ENCODE results near the gene ATP9B. TPM values are rescaled to one million over a fixed set of nuclear protein-coding genes. Genes with fewer than 3 reads are reported as not detected.

ATP9B gene
- total RNA-seq, 1 donor from 2014 or later, result 22.7 TPM

- DNase-seq (ENCODE audit: low read depth), result no peak
- no peak overlapping the region for H3K4me3 ChIP-seq (ENCODE audit: low read depth, low read length)
- TF ChIP-seq CTCF (conservative IDR thresholded peaks at IDR 0.05; ENCODE audit: low read depth, low read length), result no peak
These were observed 260.6 kb downstream of the ATP9B start for GRCh38 chr18:79329786-79330185.

- DNase-seq (ENCODE audit: low read depth), result no peak
- H3K4me3 ChIP-seq (ENCODE audit: low read depth, low read length), result no peak overlapping the region
- no peak for TF ChIP-seq CTCF (conservative IDR thresholded peaks at IDR 0.05; ENCODE audit: low read depth, low read length)
These were observed 263.5 kb downstream of the ATP9B start for GRCh38 chr18:79332646-79333045.

- no peak overlapping the region for H3K4me3 ChIP-seq (ENCODE audit: low read depth, low read length)
- no peak for TF ChIP-seq CTCF (conservative IDR thresholded peaks at IDR 0.05; ENCODE audit: low read depth, low read length)
- no peak for DNase-seq (ENCODE audit: low read depth)
These were observed 263.9 kb downstream of the ATP9B start for GRCh38 chr18:79333046-79333445.

- TF ChIP-seq CTCF (conservative IDR thresholded peaks at IDR 0.05; ENCODE audit: low read depth, low read length), result no peak
- H3K4me3 ChIP-seq (ENCODE audit: low read depth, low read length), result no peak overlapping the region
- DNase-seq (ENCODE audit: low read depth), result no peak
These were observed 265.5 kb downstream of the ATP9B start for GRCh38 chr18:79334496-79335233.

GRCh38 chr18:79335833-79336360 lies 266.7 kb downstream of the ATP9B start:
- TF ChIP-seq CTCF (conservative IDR thresholded peaks at IDR 0.05; ENCODE audit: low read depth, low read length), result no peak
- no peak for DNase-seq (ENCODE audit: low read depth)
- no peak overlapping the region for H3K4me3 ChIP-seq (ENCODE audit: low read depth, low read length)

- no peak for TF ChIP-seq CTCF (conservative IDR thresholded peaks at IDR 0.05; ENCODE audit: low read depth, low read length)
- no peak overlapping the region for H3K4me3 ChIP-seq (ENCODE audit: low read depth, low read length)
- no peak for DNase-seq (ENCODE audit: low read depth)
These were observed 267.5 kb downstream of the ATP9B start for GRCh38 chr18:79336556-79337142.
